Measurements from ENCODE around the gene RPL19. TPM values are rescaled to one million over a fixed set of nuclear protein-coding genes. Genes with fewer than 3 reads are reported as not detected.
A peak's percentile ranks its signal among the peaks of the same experiment; 100 is the strongest.

Gene RPL19
- total RNA-seq, 1 experiment from 2014 or later: 1,597 TPM

DNA sequence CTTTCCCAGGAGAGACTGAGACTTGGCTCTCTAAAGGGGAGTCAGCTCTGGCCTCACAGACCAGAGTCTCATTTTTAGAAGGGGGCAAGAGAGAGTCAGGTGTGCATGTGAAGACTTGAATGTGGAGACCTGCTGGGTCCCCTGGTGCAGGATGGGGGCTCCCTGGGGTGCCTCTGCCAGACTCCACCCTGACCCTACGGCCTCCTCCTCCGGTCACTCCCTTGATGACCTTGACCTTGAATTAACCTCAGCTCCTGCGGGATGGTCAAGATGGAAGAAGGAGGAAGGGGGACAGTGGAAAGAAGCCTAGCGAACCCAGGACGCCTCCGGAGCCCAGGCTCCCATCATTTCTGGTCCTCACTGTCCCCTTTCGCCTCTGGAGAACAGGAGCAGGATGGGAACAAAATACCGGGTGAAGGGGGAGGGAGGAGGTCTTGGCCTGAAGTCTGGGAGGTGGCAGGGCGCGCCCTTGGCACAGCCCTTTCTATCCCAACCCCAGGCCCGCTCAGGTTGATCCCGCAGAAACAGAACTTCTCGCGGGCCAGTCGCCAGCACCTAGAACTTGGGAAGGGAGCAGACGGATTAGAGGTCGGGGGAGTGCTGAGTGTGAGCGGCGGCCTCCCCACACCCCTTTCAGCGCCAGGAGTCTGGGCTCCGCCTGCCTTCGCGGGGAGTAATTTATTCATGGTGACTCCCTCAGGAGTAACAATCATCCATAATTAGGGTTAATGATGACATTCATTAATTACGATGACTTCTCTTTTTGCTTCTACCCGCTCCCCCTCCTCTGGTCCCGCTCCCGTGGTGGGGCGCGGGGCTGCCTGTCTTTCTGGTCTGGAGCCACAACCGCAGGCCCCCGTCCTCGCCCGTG, 24.1 kb downstream of the RPL19 start:
- no peak for DNase-seq (ENCODE audit: low read depth)

DNA sequence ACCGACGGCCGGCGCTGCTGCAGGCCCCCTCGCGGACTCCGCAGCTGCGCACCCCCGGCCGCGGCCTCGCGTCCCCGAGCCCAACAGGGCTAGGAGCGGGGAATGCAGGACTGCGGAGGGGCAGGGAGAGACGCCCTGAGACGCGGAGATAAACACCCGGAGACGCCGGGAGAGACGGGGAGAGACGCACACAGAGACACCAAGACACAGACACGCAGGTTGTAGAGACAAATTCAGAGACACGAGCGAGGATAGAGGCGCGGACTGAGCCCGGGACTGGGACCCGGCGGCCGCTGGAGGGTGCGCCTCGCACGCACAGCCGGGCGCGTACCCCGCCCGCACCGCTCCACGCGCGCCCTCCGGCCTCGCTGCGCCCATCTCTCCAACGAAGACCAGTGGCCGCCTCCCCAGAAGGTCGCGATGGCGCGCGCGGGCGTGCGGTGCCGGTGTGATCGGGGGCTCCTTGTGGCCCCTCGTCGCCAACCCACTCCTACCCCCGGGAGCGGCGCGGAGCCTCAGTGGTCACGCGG, 24.8 kb downstream of the RPL19 start:
- DNase-seq (ENCODE audit: low read depth): no peak

GRCh38 chr17:39225308-39225958, 25.4 kb downstream of the RPL19 start, which contains the start of gene STAC2:
STAC2 (minus strand) TSS chr17:39225945; CDS start chr17:39225502, 443 bp downstream.
- no peak for DNase-seq (ENCODE audit: low read depth)

- DNase-seq (ENCODE audit: low read depth): peak; percentile 51
Measured at GRCh38 chr17:39225959-39226683, 26.0 kb downstream of the RPL19 start.

DNA sequence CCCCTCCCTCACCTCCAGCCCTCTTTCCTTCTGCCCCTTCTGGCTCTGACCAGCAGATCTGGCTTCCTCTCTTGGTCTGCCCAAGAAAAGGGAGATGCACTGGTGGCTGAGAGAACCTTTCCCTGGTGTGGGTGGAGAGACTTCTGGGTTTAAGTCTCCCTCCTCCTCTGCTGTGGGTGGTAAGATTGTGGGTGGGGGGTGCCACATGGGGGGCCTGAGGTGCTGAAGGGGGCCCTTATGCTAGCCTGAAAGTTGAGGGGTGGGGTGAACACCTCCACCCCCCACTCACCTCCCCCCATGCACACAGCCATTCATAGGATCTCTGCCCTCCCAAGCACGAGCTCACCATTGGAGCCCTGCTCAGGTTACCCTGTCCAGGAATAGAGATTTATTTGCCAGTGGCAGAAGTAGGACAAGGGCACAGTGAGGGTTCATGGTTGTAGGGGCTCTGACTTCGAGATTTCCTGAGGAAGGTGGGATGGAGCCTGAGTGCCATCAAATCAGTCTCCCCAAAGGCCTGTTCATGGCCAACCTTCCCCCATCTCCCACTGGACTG, 27.4 kb downstream of the RPL19 start:
- no peak for DNase-seq (ENCODE audit: low read depth)

GRCh38 chr17:39229274-39229913, 29.3 kb downstream of the RPL19 start:
- DNase-seq (ENCODE audit: low read depth): peak; percentile 65

DNA sequence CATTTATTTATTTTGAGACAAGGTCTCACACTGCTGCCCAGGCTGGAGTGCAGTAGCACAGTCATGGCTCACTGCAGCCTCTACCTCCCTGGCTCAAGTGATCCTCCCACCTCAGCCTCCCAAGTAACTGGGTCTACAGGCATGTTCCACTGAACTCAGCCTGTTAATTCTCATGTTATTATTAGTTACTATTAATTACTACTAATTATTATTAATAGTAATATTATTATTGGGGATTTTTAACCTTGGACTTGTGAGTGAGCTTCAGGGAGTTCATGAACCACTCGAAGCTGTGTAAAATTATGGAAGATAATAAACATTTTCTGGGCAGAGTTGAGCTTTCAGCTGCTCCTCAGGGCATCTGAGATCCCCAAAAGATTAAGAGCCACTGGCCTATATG, 30.3 kb downstream of the RPL19 start:
- no peak for DNase-seq (ENCODE audit: low read depth)

DNA sequence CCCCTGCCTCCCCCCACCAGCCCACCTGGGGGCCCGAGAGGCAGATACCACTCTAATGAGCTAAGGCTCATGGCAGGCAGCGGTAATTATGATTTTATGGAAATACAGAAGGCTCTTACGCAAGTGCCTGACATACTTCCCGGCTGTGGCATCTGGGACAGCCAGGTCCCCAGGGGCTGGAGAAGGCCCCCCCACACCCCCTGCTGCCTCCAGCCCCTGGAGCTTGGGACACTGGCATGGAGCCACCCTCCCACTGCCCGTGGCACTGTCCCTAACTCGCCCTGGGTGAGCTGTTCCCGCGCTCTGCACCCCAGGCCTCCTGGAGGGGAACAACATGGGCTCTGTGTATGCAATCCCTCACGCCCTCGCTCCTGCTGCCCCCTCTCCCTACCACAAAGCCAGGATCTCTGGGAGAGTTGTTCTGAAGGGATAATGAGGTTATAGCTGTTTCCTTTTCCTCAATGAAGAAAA, 31.0 kb downstream of the RPL19 start:
- DNase-seq (ENCODE audit: low read depth): no peak

DNA sequence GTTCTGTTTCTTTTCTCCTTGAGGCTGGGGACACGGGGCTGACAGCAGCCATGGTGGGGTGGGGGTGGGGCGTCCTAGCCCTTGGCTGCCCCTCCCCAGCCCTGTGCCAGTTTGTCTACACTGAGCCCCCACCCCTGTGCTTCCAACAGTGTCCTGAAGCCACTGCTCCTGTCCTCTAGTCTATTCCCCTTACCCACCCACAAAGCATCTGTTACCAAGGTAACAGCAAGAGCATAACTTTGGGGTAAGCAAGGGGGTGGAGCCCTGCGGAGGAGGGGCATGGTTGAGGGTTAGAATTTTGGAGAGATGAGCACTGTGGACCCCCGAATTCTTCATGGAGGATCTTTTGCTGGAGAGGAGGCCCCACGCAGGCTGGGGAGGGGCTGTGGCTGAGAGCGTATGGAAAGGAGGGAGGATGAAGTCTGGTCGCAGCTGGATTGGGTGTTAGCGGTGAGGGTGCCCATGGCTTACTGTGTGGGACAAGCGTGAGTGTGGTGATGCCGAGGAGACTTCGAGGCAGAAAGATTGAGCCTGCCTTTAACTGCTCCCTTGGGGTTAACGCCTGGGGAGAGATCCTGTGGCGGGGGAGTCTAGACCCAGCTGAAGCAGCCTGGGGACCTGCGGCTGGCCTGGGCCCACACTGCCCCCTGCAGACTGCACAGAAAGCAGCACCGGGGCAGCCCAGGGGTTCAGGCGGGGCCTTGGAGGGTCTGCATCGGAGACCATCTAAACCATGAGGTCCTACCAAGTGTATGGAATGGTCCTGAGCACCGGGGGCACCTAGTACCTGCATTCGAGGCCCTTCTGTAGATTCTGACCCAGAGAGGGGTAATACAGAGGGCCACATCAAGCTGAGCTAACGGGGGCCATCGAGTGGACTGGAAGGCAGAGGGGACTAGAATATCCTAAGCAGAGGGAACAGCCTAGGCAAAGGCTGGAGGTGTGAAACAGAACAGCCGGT, 31.8 kb downstream of the RPL19 start:
- DNase-seq (ENCODE audit: low read depth): peak; percentile 30

- peak; percentile 65 for DNase-seq (ENCODE audit: low read depth)
Measured at GRCh38 chr17:39235555-39236449, 35.7 kb downstream of the RPL19 start.

- DNase-seq (ENCODE audit: low read depth): no peak
Measured at GRCh38 chr17:39236450-39236927, 36.4 kb downstream of the RPL19 start.

DNA sequence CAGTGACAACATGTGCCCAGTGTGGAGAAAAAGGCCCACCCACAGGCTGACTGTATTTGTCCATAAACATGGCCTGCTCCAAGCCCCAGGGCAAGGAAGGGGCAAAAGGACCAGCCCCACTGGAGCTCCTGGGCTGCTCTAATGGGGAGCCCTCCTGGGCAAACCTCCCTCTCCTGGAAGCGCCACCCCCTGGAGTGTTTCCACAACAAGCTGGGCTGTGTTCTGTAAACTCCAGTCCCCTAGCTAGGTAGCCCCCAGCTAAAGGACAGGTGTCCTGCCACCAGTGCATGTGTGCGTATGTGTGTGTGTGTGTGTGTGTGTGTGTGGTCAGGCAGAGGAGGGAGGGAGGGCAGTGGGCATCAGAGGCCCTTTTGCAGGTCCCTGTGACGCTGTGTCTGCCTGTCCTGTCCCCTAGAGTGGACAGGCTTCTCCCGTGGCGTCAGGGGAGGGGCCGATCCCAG, 36.9 kb downstream of the RPL19 start:
- no peak for DNase-seq (ENCODE audit: low read depth)

- no peak for DNase-seq (ENCODE audit: low read depth)
Measured at GRCh38 chr17:39237586-39237985, 37.5 kb downstream of the RPL19 start.

GRCh38 chr17:39238311-39238972, 38.4 kb downstream of the RPL19 start:
- DNase-seq (ENCODE audit: low read depth): peak; percentile 85

GRCh38 chr17:39239640-39240314, 39.7 kb downstream of the RPL19 start:
- peak; percentile 36 for DNase-seq (ENCODE audit: low read depth)

- DNase-seq (ENCODE audit: low read depth): no peak
Measured at GRCh38 chr17:39240631-39241030, 40.5 kb downstream of the RPL19 start.

DNA sequence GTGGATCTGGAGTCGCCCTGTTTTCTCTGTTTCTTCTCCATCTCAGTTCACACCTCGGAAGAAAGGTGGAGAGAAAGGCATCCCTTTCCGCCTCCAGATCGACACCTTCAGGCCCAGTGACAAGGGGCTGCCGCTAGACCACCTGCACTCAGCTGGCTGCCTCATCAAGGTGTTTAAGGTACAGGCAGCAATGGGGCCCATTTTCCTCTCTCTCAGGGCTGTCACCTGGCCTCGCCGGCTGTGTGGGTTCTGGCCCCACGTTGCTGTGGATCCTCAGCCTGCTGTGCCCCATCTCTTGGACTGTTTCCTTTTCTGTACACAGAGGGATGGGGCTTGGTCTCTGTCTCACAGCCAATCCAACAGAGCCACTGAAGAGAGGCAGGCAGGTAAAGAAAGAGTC, 43.1 kb downstream of the RPL19 start:
- DNase-seq (ENCODE audit: low read depth): no peak
